DMS114 treated with DMSO at 0.1 percent for 48 hours (cell line): Measurements from ENCODE around the gene ZMYM3.
A peak's percentile ranks its signal among the peaks of the same experiment; 100 is the strongest.
"Not testable (repeated sequence)": the region's sequence is repeated elsewhere in the genome, so short reads cannot be mapped to it uniquely, and the experiment has no call there.

Experiments used
- DNase-seq: peaks from one replicate; lab custom pipeline; 2025; ENCODE audit not compliant: unreplicated experiment; lab: John Stamatoyannopoulos, UW

Gene ZMYM3

DNA sequence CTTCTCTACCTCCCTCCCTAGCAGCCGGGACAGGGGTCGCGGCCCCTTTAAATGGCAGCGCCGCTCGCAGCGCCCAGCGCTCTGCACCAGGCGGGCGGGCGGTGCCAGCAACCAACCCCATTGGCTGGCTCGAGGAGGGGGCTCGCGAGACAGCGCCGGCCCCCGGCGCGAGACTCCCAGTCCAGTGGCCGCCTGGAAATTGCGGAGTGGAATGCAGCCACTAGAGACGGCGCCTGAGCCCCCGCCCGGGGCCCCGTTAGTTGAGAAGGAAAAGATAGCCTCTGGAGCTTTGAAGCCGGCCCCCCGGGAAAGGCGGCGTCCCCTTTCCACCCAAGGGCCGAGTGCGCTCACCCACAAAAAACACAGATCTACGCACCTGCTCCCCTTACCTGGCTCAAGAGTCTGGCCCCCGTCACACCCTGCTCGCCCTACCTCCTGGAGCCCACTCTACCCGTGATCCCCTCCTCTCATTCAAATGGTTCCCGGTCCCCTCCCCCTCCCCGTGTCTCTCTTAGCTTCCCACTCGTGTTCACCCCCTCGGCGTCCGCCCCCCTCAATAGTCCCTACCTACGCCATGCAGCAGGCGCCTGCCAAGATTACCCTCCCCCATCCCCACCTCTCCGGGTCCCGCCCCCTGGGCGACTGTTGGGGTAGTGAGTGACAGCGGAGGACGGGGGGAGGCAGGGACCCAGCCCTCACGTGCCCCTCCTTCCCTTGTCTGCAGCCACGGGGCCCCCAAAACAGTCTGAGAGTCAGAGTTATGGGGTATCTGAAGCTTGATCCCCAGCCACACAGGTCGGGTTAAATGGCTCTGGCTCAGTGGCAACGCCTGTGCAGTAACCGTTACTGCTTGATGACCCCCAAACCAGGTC is at the start of gene ZMYM3:
ZMYM3 (minus strand) TSS at position 49 of the 872 bp plus-strand sequence. CDS start 885 bp downstream, outside the sequence.
- DNase-seq: peak; percentile 50

DNA sequence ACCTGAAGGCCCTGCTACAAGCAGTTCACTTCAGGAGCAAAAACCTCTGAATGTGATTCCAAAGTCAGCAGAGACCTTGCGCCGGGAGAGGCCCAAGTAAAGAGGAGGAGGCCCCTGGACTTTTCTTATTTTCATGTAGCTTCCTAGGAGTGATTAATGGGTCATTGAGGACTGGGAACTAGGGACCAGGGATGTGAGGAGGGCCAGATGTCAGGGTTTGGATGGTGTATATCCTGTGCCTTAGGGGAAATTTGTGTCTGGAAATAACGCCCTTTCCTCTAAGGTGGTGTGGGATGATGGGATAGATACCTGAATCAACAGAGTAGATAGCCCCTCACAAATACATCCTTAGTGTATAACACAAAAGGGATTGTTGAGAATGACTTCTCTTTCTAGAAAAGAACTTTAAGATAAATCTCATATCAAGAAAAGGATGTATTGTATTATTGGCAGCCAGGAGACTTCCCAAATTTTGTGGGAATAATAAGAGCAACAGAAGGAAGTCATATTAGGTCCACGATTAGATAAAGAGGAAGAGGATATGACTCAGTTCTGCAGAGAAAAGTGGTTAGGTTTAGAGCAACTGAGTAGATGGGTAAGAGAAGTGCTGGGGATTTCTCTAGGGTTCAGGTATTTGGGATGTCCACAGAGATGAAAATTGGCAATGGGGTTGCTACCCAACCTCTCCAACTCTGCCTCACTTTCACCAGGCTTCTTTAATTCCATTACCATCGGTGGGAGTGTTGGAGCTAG is 48.7 kb upstream of the ZMYM3 start:
- no peak for DNase-seq

- peak; percentile 8 for DNase-seq
Measured at GRCh38 chrX:71301195-71301924, 47.4 kb upstream of the ZMYM3 start, which contains the start of gene ITGB1BP2. ITGB1BP2 (plus strand) TSS chrX:71301750; CDS start chrX:71301807, 57 bp downstream.

- DNase-seq: not testable (repeated sequence)
Measured at GRCh38 chrX:71300495-71300894, 46.6 kb upstream of the ZMYM3 start.

DNA sequence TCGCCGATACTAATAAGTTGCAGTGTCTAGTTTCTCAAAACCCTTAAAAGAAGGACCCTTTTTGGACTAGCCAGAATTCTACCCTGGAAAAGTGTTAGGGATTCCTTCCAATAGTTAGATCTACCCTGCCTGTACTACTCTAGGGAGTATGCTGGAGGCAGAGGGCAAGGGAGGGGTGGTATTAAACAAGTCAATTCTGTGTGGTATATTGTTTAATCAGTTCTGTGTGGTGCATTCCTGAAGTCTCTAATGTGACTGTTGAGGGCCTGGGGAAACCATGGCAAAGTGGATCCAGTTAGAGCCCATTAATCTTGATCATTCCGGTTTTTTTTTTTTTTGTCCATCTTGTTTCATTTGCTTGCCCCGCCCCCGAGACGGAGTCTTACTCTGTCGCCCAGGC is 46.1 kb upstream of the ZMYM3 start:
- DNase-seq: not testable (repeated sequence)

DNA sequence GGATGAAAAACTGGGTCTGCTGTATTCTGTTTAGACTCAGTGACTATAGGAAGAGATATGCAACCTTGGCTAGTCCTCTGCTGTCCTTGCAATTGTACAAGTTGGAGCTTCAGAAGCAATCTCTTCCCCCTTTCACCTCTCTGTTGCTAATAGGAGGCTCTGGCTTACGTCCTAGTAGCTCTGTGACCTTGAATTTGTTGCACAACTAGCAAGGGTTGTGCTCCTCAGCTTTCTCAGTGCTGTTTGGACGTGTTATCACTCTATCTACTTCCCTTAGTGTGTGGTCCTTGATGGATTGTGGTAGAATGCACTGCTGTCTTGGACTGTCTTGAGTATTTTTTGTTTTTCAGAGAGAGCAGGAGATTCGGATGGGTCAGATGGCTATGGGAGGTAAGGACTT is 44.2 kb upstream of the ZMYM3 start:
- DNase-seq: no peak

DNA sequence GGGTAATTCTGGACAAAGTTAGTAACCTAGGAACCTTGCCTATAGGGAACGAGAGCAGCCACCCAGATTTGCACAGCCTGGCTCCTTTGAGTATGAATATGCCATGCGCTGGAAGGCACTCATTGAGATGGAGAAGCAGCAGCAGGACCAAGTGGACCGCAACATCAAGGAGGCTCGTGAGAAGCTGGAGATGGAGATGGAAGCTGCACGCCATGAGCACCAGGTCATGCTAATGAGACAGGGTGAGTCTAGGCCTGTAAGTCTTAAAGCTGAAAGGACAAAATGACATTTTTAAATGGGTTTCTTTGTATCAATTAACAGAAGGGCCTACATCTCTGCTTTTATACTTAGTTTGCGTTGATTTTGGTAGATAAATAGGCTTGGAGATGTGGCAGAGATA is 42.9 kb upstream of the ZMYM3 start:
- DNase-seq: no peak

- DNase-seq: no peak
Measured at GRCh38 chrX:71292669-71293365, 38.9 kb upstream of the ZMYM3 start.

- no peak for DNase-seq
Measured at GRCh38 chrX:71291381-71291780, 37.4 kb upstream of the ZMYM3 start.

GRCh38 chrX:71285929-71286328 is 32.0 kb upstream of the ZMYM3 start:
- no peak for DNase-seq

DNA sequence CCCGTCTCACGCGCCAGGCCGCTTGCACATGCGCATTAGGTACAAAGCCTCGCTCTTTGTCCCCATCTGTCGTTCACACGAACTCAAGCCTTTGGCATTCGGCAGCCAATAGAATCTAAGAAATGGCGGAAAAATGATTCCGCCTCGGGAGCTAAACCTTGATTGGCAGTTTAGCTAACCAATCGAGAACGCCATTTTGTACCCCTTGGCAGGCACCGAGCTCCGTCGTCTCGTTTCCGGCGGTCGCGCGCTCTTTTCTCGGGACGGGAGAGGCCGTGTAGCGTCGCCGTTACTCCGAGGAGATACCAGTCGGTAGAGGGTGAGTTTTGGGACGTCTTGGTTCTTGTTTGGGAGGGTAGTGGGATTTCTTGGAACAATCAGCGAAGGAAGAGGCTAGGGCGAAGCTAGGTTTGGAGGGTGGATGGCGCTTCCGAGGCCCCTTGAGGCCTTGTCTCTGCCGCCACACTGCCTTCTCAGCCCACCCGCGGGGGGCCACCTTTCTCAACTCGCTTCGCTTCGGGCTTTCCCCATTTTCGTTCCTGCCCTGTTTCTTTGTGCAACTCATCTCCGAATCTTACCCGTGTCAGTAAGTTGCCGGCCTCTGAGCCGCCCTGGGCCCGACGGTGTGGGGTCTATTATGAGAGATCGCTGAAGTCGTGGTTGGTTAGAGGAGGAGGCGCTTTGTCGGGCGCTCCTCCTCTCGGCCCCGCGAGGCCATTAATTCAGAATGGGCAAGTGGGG is 29.6 kb upstream of the ZMYM3 start, which contains the start of gene NONO:
NONO (plus strand) TSS at position 233 of the 741 bp plus-strand sequence. CDS start 7,003 bp downstream, outside the sequence.
- peak; percentile 96 for DNase-seq

- DNase-seq: no peak
Measured at GRCh38 chrX:71282514-71283402, 28.8 kb upstream of the ZMYM3 start.

GRCh38 chrX:71281300-71281699 is 27.4 kb upstream of the ZMYM3 start:
- not testable (repeated sequence) for DNase-seq

GRCh38 chrX:71272313-71272712 is 18.4 kb upstream of the ZMYM3 start:
- not testable (repeated sequence) for DNase-seq

GRCh38 chrX:71269801-71270395 is 16.0 kb upstream of the ZMYM3 start:
- no peak for DNase-seq

DNA sequence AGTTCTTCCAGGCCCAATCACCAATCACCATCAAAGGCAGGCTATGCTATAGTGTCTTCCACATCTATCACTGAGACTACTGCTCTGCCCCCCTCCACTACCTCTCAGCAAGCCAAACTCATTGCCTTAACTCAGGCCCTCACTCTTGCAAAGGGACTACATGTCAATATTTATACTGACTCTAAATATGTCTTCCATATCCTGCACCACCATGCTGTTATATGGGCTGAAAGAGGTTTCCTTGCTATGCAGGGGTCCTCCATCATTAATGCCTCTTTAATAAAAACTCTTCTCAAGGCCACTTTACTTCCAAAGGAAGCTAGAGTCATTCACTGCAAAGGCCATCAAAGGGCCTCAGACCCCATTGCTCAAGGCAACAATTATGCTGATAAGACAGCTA is 14.7 kb upstream of the ZMYM3 start:
- DNase-seq: not testable (repeated sequence)

- no peak for DNase-seq
Measured at GRCh38 chrX:71256856-71257255, 2.9 kb upstream of the ZMYM3 start.

DNA sequence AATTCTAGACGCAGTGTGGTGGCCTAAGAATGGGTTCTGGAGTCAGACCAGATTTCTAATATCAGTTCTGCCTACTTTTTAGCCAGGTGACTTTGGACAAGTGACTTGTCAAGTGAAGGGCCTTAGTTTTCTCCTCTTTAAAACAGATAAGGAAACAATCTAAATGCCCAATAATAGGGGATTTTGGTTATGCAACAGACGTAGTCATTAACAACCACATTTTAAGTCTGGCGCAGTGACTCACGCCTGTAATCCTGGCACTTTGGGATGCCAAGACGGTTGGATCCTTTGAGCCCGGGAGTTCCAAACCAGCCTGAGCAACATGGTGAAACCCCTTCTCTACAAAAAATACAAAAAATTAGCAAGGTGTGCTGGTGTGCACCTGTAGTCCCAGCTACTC is 2.1 kb upstream of the ZMYM3 start:
- no peak for DNase-seq
